ENCODE data around the gene URI1. TPM values are rescaled to one million over a fixed set of nuclear protein-coding genes. Genes with fewer than 3 reads are reported as not detected.
A peak's percentile ranks its signal among the peaks of the same experiment; 100 is the strongest.

URI1 gene
- total and polyA plus RNA-seq, 5 experiments from 2014 or later = 17.3 to 98.4 (median 41.7) TPM

DNA sequence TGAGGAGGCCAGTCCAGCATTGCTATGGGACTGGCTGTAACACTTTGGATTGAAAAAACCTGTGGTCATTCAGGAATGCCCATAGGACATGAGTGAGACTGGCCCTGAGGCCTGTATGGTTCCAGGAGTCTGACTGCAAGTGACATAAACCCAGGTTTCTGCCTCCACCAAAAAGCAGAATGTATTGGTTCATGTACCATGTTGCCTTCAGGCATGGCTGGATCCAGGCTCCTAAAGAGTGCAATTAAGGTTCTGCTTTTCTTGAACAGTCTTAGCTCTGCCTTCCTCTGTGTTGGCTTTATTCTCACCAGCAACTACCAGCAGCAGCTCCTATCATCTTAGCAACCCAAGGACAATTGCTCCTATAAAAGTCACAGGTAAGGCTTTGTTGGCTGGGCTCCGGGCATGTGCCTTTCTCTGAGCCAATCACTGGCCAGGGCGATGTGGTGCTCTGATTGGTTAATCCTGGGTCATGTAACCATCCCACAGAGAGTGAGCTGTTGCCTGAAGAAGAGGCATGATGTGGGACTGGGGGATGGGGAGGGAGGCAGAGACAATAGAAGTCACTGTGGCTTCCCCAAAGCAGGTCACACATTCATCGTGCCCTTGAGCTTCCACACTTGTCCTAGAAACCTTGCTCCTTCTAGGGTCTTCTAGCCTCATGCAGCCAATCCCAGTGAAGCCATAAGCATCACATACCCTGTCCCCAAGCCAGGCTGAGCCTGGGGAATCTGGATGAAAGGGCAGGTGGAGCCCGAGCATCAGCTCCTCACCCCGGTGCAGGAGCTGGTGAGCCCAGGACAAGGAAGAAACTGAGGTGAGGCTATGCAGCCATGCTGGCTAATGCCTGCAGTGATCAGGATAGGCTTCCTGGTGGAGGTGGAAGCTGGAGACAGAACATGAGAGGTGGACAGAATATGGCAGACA lies 123.9 kb downstream of the URI1 start:
- ATAC-seq = no peak
- POLR2A ChIA-PET = no interaction called here
- H3K27ac Mint-ChIP-seq = no peak overlapping the region
- peaks cover 0 to 18% (median 4%) of the 10 kb centered on the region in 5 donors for H3K27me3 Mint-ChIP-seq
- H3K4me3 Mint-ChIP-seq = no peak overlapping the region
- H3K4me1 Mint-ChIP-seq = peaks cover 0 to 5% (median 0%) of the 10 kb centered on the region in 4 donors
- no peaks in the 10 kb centered on the region for H3K36me3 Mint-ChIP-seq
- DNase-seq = peak in 1 of 10 donors; percentile 34
- peaks cover 0 to 14% (median 0%) of the 10 kb centered on the region in 9 donors for H3K9me3 Mint-ChIP-seq

Other genes with a start within 250 kb of the URI1 start
- 10 to 100 TPM; 23.2 to 23.8 TPM for gene C19orf12, start 227.0 kb upstream of the URI1 start, total RNA-seq
- 10 to 100 TPM; 16.7 to 32.3 (median 19.8) TPM for gene C19orf12, start 227.0 kb upstream of the URI1 start, polyA plus RNA-seq
- gene CCNE1, start 130.2 kb upstream of the URI1 start, total RNA-seq = 1 to 10 TPM; 6.4 to 8.8 TPM
- gene CCNE1, start 130.2 kb upstream of the URI1 start, polyA plus RNA-seq = 1 to 10 TPM; 1.5 to 3.7 (median 2.6) TPM

All from naive thymus-derived CD8-positive, alpha-beta T cell (primary cell).